Skeletal muscle satellite cell (primary cell): ENCODE data around the gene OSER1.
A peak's percentile ranks its signal among the peaks of the same experiment; 100 is the strongest.

ENCODE experiments used
- H3K27me3 ChIP-seq: 2 replicates; pipeline ENCODE4 v1.7.0; 2013; ENCODE audit warnings: low read length; ENCODE audit not compliant: control insufficient read depth, insufficient read depth
- H3K36me3 ChIP-seq: 2 replicates; pipeline ENCODE4 v1.7.0; 2013; ENCODE audit warnings: mild to moderate bottlenecking, control low read depth, low read length; ENCODE audit not compliant: insufficient read depth
- H3K4me1 ChIP-seq: 2 replicates; pipeline ENCODE4 v1.7.0; 2013; ENCODE audit warnings: low read length; ENCODE audit not compliant: control insufficient read depth, insufficient read depth
- H3K4me2 ChIP-seq: 2 replicates; pipeline ENCODE4 v1.7.0; 2013; ENCODE audit warnings: mild to moderate bottlenecking, low read length
- H3K4me3 ChIP-seq: 2 replicates; pipeline ENCODE4 v1.7.0; 2013; ENCODE audit warnings: low read length
- H3K9ac ChIP-seq: 2 replicates; pipeline ENCODE4 v1.7.0; 2013; ENCODE audit warnings: mild to moderate bottlenecking, low read depth, low read length, moderate library complexity
- H3K9me3 ChIP-seq: replicated peaks from 2 replicates; pipeline ENCODE4 v1.7.0; 2013; ENCODE audit warnings: mild to moderate bottlenecking, control low read depth, low read length

OSER1 gene

DNA sequence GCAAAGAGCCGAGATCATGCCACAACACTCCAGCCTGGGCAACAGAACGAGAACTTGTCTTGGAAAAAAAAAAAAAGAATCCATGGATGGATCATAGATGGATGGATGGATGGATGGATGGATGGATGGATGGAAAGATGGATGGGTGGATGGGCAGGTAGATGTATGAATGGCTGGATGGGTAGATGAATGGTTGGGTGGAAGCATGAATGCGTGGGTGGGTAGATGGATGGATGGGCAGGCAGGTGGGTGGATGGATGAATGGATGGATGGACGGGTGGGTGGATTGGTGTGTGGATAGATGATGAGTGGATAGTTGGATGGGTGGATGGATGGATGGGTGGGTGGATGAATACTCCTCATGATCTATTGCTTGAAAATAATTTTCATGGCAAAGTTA, 25.0 kb downstream of the OSER1 start:
- H3K27me3 ChIP-seq, result no peaks in the 10 kb centered on the region
- no peaks in the 10 kb centered on the region for H3K9me3 ChIP-seq
- peaks cover 45% of the 10 kb centered on the region for H3K4me1 ChIP-seq
- no peaks in the 10 kb centered on the region for H3K36me3 ChIP-seq
- H3K4me2 ChIP-seq, result peak overlapping the region; percentile 86
- H3K4me3 ChIP-seq, result peak overlapping the region; percentile 77
- H3K9ac ChIP-seq, result no peak overlapping the region

DNA sequence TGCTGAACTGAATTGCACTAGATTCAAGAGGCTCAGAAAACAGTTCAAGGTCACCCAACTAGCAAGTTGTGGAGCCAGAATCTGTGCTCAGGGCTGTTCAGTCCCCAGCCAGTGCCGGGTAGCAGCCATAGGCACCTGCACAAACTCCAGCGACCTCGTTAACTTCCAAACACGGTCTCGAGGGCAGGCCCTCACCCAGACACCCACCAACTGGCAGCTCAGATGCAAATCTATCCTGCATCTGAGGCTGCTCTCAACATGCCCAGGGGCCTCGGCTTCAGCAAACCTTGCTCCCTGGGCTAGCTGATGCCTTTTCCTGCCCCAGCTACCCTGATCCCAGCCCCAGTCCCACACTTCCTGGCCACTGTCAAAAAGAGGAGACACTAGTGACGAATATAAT, 27.3 kb downstream of the OSER1 start:
- Histone ChIP-seq H3K4me1 (peaks cover 53% of the 10 kb centered on the region), H3K9ac (peak overlapping the region; percentile 18), H3K4me2 (peak overlapping the region; percentile 49), H3K9me3 (no peaks in the 10 kb centered on the region), H3K27me3 (no peaks in the 10 kb centered on the region), H3K36me3 (no peaks in the 10 kb centered on the region), H3K4me3 (peak overlapping the region; percentile 40)

DNA sequence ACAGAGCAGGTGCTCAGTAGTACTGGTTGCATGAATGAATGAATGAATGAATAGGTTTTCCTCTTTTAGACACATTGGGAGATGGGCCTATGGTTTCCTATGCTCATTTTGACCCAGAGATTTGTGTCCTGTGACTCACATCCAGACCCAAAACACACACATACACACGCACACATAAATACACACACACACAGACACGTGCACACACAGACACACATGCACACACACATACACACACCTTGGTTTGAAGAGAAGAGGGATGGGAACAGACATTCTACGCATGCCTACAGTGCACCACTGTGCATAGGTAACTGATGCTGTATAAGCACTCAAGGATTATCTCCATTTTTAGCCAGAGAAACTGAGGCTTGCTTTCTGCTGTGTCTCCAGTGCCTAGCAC, 27.7 kb downstream of the OSER1 start:
- Histone ChIP-seq H3K4me3 (no peak overlapping the region), H3K4me2 (peak overlapping the region; percentile 49), H3K4me1 (peaks cover 50% of the 10 kb centered on the region), H3K9ac (no peak overlapping the region), H3K36me3 (no peaks in the 10 kb centered on the region), H3K27me3 (no peaks in the 10 kb centered on the region), H3K9me3 (no peaks in the 10 kb centered on the region)

DNA sequence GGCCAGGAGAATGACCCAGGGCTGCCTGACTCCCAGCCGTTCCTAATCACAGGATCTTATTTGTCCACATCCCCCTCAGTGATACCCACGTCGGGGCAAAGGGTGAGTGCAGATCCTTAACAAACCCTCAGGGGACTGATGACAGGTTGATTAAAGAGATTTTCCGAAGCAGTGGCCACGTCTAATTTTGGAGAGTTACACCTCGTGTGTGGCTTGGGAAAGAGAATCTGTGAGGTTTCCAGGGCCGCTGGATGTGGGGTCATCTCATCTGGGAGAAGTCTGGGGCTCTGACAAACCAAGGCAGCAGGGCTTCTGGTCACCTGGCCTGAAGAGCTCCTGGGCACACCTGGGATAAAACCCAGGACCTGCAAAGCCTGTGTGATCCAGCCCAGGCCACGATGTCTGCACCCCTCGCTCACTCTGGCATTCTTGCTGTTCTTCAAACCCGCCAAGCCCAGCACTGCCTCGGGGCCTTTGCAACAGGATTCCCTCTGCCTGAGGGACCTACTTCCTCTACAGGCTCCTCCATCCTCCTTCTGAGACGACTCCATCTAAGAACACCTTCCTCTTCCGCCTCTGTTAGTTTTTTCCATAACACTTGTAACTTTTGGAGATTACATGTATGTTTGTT, 28.3 kb downstream of the OSER1 start:
- H3K27me3 ChIP-seq, result no peaks in the 10 kb centered on the region
- H3K4me1 ChIP-seq, result peaks cover 50% of the 10 kb centered on the region
- H3K9me3 ChIP-seq, result no peaks in the 10 kb centered on the region
- peak overlapping the region; percentile 16 for H3K4me2 ChIP-seq
- H3K36me3 ChIP-seq, result no peaks in the 10 kb centered on the region
- peak overlapping the region; percentile 55 for H3K9ac ChIP-seq
- H3K4me3 ChIP-seq, result no peak overlapping the region

DNA sequence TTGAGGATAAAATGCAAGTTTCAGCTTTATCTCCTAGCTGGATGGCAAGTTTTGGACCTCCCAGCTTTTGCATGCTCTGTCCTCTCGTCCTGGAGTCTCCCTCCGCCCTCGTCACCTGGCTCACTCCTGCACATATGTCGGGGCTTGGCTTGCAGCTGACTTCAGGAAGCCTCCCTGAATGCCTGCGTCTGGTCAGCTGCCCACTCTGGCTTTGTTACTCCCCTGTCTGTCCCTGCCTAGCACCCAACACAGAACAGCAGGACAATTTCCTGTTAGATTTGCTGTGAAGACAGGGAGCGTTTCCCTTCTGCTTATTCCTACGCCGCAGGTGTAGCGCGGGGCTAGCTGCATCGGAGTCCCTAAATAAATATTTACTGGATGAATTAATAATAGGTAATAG, 29.0 kb downstream of the OSER1 start:
- H3K4me3 ChIP-seq, result peak overlapping the region; percentile 41
- no peaks in the 10 kb centered on the region for H3K9me3 ChIP-seq
- no peaks in the 10 kb centered on the region for H3K36me3 ChIP-seq
- no peaks in the 10 kb centered on the region for H3K27me3 ChIP-seq
- H3K4me2 ChIP-seq, result peak overlapping the region; percentile 61
- peak overlapping the region; percentile 55 for H3K9ac ChIP-seq
- peaks cover 49% of the 10 kb centered on the region for H3K4me1 ChIP-seq

DNA sequence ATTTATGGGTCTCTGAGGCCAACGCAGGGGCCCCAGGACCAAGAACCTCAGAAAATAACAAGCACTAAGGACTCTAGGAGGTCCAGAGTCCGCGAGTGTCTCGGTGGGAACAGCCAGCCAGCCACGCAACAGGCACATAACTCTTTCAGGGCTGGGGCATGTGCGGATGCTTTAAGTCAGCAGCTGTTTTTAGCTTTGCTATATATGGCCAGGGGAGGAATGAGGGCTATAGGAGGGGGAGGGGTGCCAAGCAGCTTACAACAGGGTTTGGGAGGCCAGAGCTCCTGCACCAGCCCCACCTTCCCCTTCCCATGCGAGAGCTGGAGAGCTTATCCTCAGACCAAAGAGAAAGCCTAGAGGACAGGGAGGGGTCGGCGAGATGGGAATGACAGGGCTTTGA, 29.8 kb downstream of the OSER1 start:
- peak overlapping the region; percentile 61 for H3K4me2 ChIP-seq
- no peaks in the 10 kb centered on the region for H3K36me3 ChIP-seq
- peak overlapping the region; percentile 55 for H3K9ac ChIP-seq
- H3K27me3 ChIP-seq, result no peaks in the 10 kb centered on the region
- peak overlapping the region; percentile 41 for H3K4me3 ChIP-seq
- no peaks in the 10 kb centered on the region for H3K9me3 ChIP-seq
- H3K4me1 ChIP-seq, result peaks cover 55% of the 10 kb centered on the region

DNA sequence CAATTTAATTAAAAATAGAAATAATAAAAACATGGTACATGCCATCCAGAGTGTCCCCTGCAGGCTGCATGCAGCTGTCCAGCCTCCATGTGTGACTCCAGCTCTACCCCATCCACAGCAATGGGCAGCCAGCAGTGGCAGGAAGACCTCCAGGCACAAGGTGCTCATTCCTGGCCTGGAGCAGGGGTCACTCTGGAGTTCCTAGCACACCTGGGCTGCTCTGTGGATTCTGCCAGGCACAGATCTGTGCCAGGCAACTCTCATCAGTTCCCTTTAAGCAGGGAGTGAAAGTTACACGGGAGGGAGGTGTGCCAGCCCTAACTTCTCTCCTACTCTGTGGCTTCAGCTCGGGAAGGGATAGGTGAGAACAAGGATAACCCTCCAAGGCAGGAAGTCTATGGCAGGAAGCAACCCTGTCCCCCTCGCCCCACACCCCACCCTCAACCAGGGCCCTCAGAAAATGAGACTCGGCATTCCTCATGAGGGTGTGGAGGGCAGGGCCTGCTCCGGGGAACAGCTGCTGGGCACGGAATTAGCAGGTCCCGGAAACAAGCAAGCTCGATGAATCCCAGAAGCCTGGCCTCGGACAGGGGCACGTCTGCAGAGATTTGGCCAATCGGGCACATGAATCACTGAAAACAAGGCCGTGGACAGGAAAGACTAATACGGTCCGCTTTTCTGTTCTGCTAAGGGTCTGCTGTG, 33.6 kb downstream of the OSER1 start:
- peak overlapping the region; percentile 72 for H3K4me2 ChIP-seq
- H3K4me3 ChIP-seq, result peak overlapping the region; percentile 53
- H3K9ac ChIP-seq, result peak overlapping the region; percentile 83
- H3K36me3 ChIP-seq, result no peaks in the 10 kb centered on the region
- H3K4me1 ChIP-seq, result peaks cover 61% of the 10 kb centered on the region
- no peaks in the 10 kb centered on the region for H3K9me3 ChIP-seq
- no peaks in the 10 kb centered on the region for H3K27me3 ChIP-seq

DNA sequence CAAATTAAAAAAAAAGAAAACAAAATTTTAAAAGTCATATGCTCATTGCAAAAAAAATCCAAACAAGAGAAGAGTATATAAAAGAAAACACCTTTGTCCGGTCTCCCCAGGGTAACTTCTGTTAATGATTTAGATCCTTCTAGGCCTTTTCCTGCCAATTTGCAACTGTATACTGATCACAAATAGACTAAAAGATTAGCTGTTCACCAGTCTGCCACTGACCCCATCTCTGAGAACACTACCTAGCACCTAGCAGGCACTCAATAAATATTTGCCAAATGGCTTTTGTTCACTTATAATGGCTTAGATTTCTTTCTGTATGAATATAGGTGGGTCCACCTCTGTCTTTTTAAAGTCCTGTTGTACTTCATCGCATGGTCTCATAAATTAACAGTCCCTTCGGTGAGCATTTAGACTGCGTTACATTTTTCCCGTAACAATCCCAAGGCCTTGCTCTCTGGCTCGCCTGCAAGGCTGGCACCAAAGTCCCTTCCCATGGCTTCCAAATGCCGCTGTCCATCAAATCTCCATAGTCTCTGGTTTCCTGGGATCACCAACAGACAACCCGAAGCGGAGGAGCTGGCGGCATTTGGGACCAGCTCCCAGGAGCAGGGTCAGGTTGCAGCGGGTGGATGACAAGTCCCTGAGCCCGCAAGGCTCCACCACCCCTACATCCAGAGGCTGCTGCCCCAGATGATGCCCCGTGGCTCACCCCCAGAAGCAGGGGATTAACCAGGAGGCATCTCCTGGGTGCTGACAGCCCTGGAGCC, 35.4 kb downstream of the OSER1 start:
- H3K4me3 ChIP-seq, result no peak overlapping the region
- peak overlapping the region; percentile 64 for H3K9ac ChIP-seq
- H3K4me2 ChIP-seq, result peak overlapping the region; percentile 12
- no peaks in the 10 kb centered on the region for H3K9me3 ChIP-seq
- no peaks in the 10 kb centered on the region for H3K27me3 ChIP-seq
- peaks cover 62% of the 10 kb centered on the region for H3K4me1 ChIP-seq
- no peaks in the 10 kb centered on the region for H3K36me3 ChIP-seq

DNA sequence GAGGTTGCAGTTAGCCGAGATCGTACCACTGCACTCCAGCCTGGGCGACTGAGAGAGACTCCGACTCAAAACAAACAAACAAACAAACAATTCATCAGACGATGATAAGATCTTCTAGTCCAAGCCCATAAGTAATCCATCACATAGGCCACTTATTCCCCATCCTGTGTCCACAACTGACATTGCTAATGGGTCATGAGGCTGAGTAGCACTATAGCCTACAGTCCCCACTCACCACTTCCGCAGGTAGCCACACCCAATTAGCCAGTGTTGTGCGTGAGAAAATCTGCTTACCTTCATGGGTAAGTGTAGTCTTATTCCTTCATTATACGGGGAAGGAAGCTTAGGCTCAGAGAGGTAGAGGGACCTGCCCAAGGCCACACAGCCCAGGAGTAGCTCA, 36.7 kb downstream of the OSER1 start:
- peaks cover 56% of the 10 kb centered on the region for H3K4me1 ChIP-seq
- H3K27me3 ChIP-seq, result no peaks in the 10 kb centered on the region
- H3K36me3 ChIP-seq, result no peaks in the 10 kb centered on the region

DNA sequence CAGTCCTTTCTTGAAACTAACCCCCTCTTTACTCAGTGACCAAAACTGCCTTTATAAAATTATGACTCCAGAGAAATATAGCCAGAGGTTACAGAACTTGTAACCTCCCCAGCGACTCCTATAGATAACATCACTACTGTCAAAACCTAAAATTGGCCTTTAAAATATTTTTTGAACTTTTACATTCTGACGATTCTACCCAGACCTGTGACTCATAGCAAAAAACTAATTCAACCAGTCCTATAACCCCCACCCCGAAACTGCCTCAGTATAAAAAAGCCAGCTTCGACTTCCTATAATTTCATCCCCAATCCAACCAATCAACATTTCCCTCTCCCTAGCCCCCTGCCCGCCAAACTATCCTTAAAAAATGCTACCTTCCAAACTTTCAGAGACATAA, 37.5 kb downstream of the OSER1 start:
- no peak overlapping the region for H3K4me3 ChIP-seq
- H3K9ac ChIP-seq, result no peak overlapping the region
- no peak overlapping the region for H3K4me2 ChIP-seq
- H3K4me1 ChIP-seq, result peaks cover 51% of the 10 kb centered on the region
- H3K36me3 ChIP-seq, result no peaks in the 10 kb centered on the region
- no peaks in the 10 kb centered on the region for H3K27me3 ChIP-seq
- no peaks in the 10 kb centered on the region for H3K9me3 ChIP-seq

More for the DNA sequence above, 36.7 kb downstream of the OSER1 start:
- H3K9me3 ChIP-seq, result no peaks in the 10 kb centered on the region
- H3K4me2 ChIP-seq, result no peak overlapping the region
- H3K4me3 ChIP-seq, result no peak overlapping the region
- H3K9ac ChIP-seq, result no peak overlapping the region

DNA sequence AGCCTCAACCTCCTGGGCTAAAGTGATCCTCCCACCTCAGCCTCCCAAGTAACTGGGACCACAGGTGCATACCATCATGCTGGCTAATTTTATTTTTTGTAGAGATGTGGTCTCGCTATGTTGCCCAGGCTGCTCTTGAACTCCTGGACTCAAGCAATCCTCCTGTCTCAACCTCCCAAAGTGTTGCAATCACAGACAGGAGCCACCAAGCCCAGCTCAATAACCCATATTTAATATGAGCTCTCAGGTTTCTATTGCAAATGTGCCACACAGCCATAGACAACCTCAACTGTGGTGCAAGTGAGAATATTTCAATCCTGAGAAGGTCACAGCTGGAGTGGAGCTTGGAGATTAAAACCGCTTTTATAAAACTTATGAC, 38.0 kb downstream of the OSER1 start:
- H3K36me3 ChIP-seq, result no peaks in the 10 kb centered on the region
- H3K4me3 ChIP-seq, result no peak overlapping the region
- no peaks in the 10 kb centered on the region for H3K9me3 ChIP-seq
- peaks cover 46% of the 10 kb centered on the region for H3K4me1 ChIP-seq
- no peak overlapping the region for H3K9ac ChIP-seq
- H3K4me2 ChIP-seq, result no peak overlapping the region
- H3K27me3 ChIP-seq, result no peaks in the 10 kb centered on the region
